RWPE2 (cell line): ENCODE results near the gene GOLGA8F.
"Not testable (repeated sequence)": the region's sequence is repeated elsewhere in the genome, so short reads cannot be mapped to it uniquely, and the experiment has no call there.

Source experiments
- ATAC-seq: fragments of 200-7000 bp; cut with Tn5 transposase; 3 replicates; pipeline ENCODE4 v1.9.1; 2021; ENCODE audit warnings: low read depth
- DNase-seq: peaks from one replicate; pipeline ENCODE4 v3.0.0-alpha.2; 2020; ENCODE audit warnings: low spot score
- H3K27ac ChIP-seq: fragments of 450-650 bp; 2 replicates; pipeline ENCODE4 v1.5.1; 2017; ENCODE audit warnings: mild to moderate bottlenecking; ENCODE audit not compliant: poor library complexity, severe bottlenecking
- H3K27me3 ChIP-seq: fragments of 250-450 bp; sonication (Bioruptor Pico); 2 replicates; pipeline ENCODE4 v1.5.1; 2021; ENCODE audit warnings: mild to moderate bottlenecking, moderate library complexity; ENCODE audit not compliant: insufficient read depth, poor library complexity, severe bottlenecking
- H3K36me3 ChIP-seq: fragments of 250-450 bp; sonication (Bioruptor Pico); 2 replicates; pipeline ENCODE4 v1.5.1; 2020; ENCODE audit warnings: low read depth, mild to moderate bottlenecking, moderate library complexity
- H3K4me1 ChIP-seq: fragments of 250-450 bp; sonication (Bioruptor Pico); 2 replicates; pipeline ENCODE4 v1.5.1; 2021; ENCODE audit warnings: mild to moderate bottlenecking, moderate library complexity; ENCODE audit not compliant: insufficient read depth, poor library complexity, severe bottlenecking
- H3K4me3 ChIP-seq: fragments of 250-450 bp; sonication (Bioruptor Pico); 2 replicates; pipeline ENCODE4 v1.5.1; 2021; ENCODE audit warnings: mild to moderate bottlenecking, moderate library complexity; ENCODE audit not compliant: severe bottlenecking
- H3K9me3 ChIP-seq: fragments of 250-450 bp; sonication (Bioruptor Pico); 2 replicates; pipeline ENCODE4 v1.5.1; 2021; ENCODE audit warnings: mild to moderate bottlenecking, moderate library complexity; ENCODE audit not compliant: severe bottlenecking

Gene GOLGA8F

GRCh38 chr15:28378364-28378763, at the start of gene GOLGA8F:
Gene GOLGA8F (plus strand): TSS chr15:28378664. CDS start chr15:28378762, 98 bp downstream.
- ATAC-seq, H3K9me3 ChIP-seq, H3K27me3 ChIP-seq, H3K4me3 ChIP-seq, H3K36me3 ChIP-seq, H3K4me1 ChIP-seq, DNase-seq, H3K27ac ChIP-seq: not testable (repeated sequence)

- not testable (repeated sequence) for H3K4me1 ChIP-seq, H3K4me3 ChIP-seq, ATAC-seq, DNase-seq, H3K36me3 ChIP-seq, H3K27me3 ChIP-seq, H3K27ac ChIP-seq, H3K9me3 ChIP-seq
Observed at GRCh38 chr15:28357984-28358383, 20.5 kb upstream of the GOLGA8F start, which contains the start of gene GOLGA6L24. Gene GOLGA6L24 (minus strand): TSS chr15:28358084. CDS start chr15:28358023, 61 bp downstream.

- H3K4me1 ChIP-seq, H3K36me3 ChIP-seq, H3K27me3 ChIP-seq, H3K27ac ChIP-seq, ATAC-seq, H3K4me3 ChIP-seq, H3K9me3 ChIP-seq: not testable (repeated sequence)
- DNase-seq, result peak; percentile 19
Observed at GRCh38 chr15:28365502-28365901, 13.0 kb upstream of the GOLGA8F start.

GRCh38 chr15:28380053-28380452, 1.6 kb downstream of the GOLGA8F start:
- H3K9me3 ChIP-seq, H3K36me3 ChIP-seq, DNase-seq, H3K27ac ChIP-seq, H3K4me3 ChIP-seq, H3K27me3 ChIP-seq, ATAC-seq, H3K4me1 ChIP-seq: not testable (repeated sequence)

- H3K27me3 ChIP-seq, H3K27ac ChIP-seq, DNase-seq, H3K9me3 ChIP-seq, H3K4me3 ChIP-seq, H3K36me3 ChIP-seq, H3K4me1 ChIP-seq: not testable (repeated sequence)
- ATAC-seq, result peak; percentile 74
Observed at GRCh38 chr15:28396022-28396421, 17.6 kb downstream of the GOLGA8F start.

GRCh38 chr15:28402774-28403435, 24.4 kb downstream of the GOLGA8F start:
- not testable (repeated sequence) for H3K27me3 ChIP-seq, H3K4me3 ChIP-seq, H3K4me1 ChIP-seq, H3K27ac ChIP-seq, H3K36me3 ChIP-seq, DNase-seq, H3K9me3 ChIP-seq
- peak; percentile 56 for ATAC-seq

- DNase-seq, H3K36me3 ChIP-seq, H3K27me3 ChIP-seq, H3K9me3 ChIP-seq, H3K4me1 ChIP-seq, H3K4me3 ChIP-seq, H3K27ac ChIP-seq: not testable (repeated sequence)
- peak; percentile 27; the same call in 1 of the 3 replicates for ATAC-seq
Observed at GRCh38 chr15:28420470-28420869, 42.0 kb downstream of the GOLGA8F start.

GRCh38 chr15:28435594-28435993, 57.1 kb downstream of the GOLGA8F start:
- H3K4me1 ChIP-seq, H3K27ac ChIP-seq, H3K9me3 ChIP-seq, H3K27me3 ChIP-seq, H3K36me3 ChIP-seq, H3K4me3 ChIP-seq, ATAC-seq, DNase-seq: not testable (repeated sequence)
